Activated naive CD8-positive, alpha-beta T cell treated with anti-CD3 and anti-CD28 coated beads, Interleukin-2, amount 50 U/mL, for 24 hours (primary cell): ENCODE data around the gene CTSK.
"Not testable (repeated sequence)": the region's sequence is repeated elsewhere in the genome, so short reads cannot be mapped to it uniquely, and the experiment has no call there.

Experiments used
- ATAC-seq: fragments of 150-1000 bp; cut with Tn5 transposase; one replicate; pipeline ENCODE4 v1.10.0; 2021
- DNase-seq: peaks from one replicate; pipeline ENCODE4 v3.0.0; 2021
- H3K27ac Mint-ChIP-seq: one replicate; pipeline ENCODE4 v1.8.0; 2021; ENCODE audit warnings: mild to moderate bottlenecking, mixed read lengths
- H3K27me3 Mint-ChIP-seq: one replicate; pipeline ENCODE4 v1.8.0; 2021; ENCODE audit warnings: mixed read lengths
- H3K36me3 Mint-ChIP-seq: one replicate; pipeline ENCODE4 v1.8.0; 2021; ENCODE audit warnings: low read depth, mixed read lengths
- H3K4me1 Mint-ChIP-seq: one replicate; pipeline ENCODE4 v1.8.0; 2021; ENCODE audit warnings: mixed read lengths
- H3K4me3 Mint-ChIP-seq: one replicate; pipeline ENCODE4 v1.8.0; 2021; ENCODE audit warnings: mild to moderate bottlenecking, moderate library complexity, mixed read lengths
- H3K9me3 Mint-ChIP-seq: one replicate; pipeline ENCODE4 v1.8.0; 2021; ENCODE audit warnings: mixed read lengths

The CTSK gene

GRCh38 chr1:150820730-150821512 lies 12.9 kb upstream of the CTSK start:
- ATAC-seq (peak; percentile 71), DNase-seq (no peak)
- Mint-ChIP-seq H3K4me3 (no peak overlapping the region), H3K27me3 (no peaks in the 10 kb centered on the region), H3K36me3 (peaks cover 28% of the 10 kb centered on the region), H3K9me3 (no peaks in the 10 kb centered on the region), H3K27ac (no peak overlapping the region), H3K4me1 (peaks cover 9% of the 10 kb centered on the region)

- H3K4me1 Mint-ChIP-seq: peaks cover 3% of the 10 kb centered on the region
- no peak overlapping the region for H3K4me3 Mint-ChIP-seq
- DNase-seq (no peak), ATAC-seq (no peak)
- H3K27ac Mint-ChIP-seq: no peak overlapping the region
- peaks cover 22% of the 10 kb centered on the region for H3K36me3 Mint-ChIP-seq
- no peaks in the 10 kb centered on the region for H3K27me3 Mint-ChIP-seq
- H3K9me3 Mint-ChIP-seq: no peaks in the 10 kb centered on the region
Observed at GRCh38 chr1:150815871-150816270, 7.8 kb upstream of the CTSK start.

DNA sequence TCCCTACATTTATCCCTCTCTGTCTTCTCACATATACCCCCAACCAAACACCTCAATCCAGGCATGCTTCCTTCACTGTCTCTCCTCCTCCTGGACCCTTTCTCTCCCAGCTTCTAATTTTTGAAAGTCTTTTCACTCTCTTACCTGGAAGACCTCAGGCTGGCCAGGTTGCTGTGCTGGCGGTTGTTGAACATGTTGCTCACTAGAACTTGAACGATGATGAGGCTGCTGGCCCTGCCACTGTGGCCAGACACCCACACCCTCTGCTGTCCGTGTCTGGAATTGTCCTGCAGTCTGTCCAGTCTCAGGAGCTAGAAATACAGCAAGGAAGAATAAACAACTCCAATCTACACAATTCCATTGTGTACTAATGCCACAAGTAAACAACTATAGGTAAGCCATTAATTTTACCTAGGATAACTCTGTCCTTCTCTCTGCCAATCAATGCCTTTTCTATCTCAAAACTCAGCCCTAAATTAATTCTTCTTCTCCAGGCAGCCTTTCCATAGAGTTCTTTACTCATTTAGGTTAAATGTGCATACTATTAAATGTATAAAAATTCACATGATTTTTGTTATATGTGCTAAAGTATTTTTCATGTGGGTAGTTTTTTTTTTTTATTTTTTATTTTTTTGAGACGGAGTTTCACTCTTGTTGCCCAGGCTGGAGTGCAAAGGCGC lies 5.1 kb upstream of the CTSK start:
- no peaks in the 10 kb centered on the region for H3K9me3 Mint-ChIP-seq

DNA sequence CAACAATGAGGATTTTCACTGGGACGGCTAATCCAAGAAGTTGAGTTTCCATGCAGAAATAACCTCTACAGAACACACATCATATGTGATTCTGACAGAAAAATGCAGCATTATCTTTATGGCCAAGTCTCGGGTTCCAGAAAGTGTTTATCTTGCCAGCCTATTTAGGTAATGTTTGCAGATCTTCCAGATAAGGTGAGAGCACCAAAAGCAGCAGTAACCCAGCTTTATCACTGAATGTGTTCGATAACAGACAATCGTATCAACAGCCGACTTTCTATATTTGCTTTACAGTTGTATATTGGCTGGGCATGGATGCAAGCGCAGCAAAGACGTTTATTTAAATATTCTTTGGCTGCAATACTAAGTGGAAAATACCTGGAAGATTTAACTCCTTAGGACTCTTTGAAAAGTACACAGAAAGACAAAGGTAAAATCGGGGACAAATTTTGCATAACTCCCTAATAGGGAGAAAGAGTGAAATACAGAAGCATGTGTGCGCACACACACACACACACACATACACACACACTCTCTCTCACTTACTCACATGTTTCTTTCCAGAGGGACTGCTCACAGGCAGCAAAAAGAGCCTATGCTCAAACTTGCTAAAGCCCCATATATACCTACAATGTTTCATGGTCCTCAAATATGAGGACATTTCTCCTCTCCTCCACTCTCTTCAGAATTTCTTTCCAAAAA lies 3.0 kb upstream of the CTSK start:
- Mint-ChIP-seq H3K27me3 (no peaks in the 10 kb centered on the region), H3K4me3 (no peak overlapping the region), H3K9me3 (no peaks in the 10 kb centered on the region), H3K36me3 (peaks cover 11% of the 10 kb centered on the region), H3K4me1 (peaks cover 13% of the 10 kb centered on the region), H3K27ac (no peak overlapping the region)
- ATAC-seq: no peak
- no peak for DNase-seq

More for the DNA sequence above, 5.1 kb upstream of the CTSK start:
- peak; percentile 8 for DNase-seq
- Mint-ChIP-seq H3K27ac (no peak overlapping the region), H3K4me3 (no peak overlapping the region), H3K27me3 (no peaks in the 10 kb centered on the region), H3K4me1 (peaks cover 1% of the 10 kb centered on the region), H3K36me3 (peaks cover 18% of the 10 kb centered on the region)
- no peak for ATAC-seq

GRCh38 chr1:150809651-150810050 lies 1.6 kb upstream of the CTSK start:
- no peak overlapping the region for H3K27ac Mint-ChIP-seq

DNA sequence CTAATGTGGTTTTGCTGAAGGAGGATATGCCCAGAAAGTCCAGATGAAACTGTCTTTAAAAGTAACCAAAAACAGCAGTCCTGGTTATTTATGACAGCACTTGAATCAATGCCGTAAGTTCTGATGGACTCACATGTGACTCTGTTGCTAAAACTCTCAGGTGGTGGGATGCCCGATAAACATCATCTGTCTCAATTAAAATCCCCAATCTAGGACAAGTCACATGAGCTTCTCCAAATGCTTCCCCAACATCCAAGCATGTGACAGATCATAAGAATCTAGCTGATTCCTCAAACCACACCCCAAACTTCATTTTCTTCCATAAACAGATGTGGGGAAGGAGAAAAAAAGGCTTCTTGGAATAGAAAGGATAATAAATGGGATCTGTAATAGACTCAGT lies 786 bp upstream of the CTSK start:
- Mint-ChIP-seq H3K27ac (no peak overlapping the region), H3K36me3 (peaks cover 2% of the 10 kb centered on the region), H3K4me3 (no peak overlapping the region), H3K9me3 (no peaks in the 10 kb centered on the region), H3K27me3 (no peaks in the 10 kb centered on the region), H3K4me1 (peaks cover 13% of the 10 kb centered on the region)
- DNase-seq (no peak), ATAC-seq (no peak)

More at GRCh38 chr1:150809651-150810050, 1.6 kb upstream of the CTSK start:
- Mint-ChIP-seq H3K4me1 (peaks cover 13% of the 10 kb centered on the region), H3K9me3 (no peaks in the 10 kb centered on the region), H3K27me3 (no peaks in the 10 kb centered on the region), H3K4me3 (no peak overlapping the region), H3K36me3 (peaks cover 8% of the 10 kb centered on the region)
- no peak for DNase-seq
- ATAC-seq: no peak

DNA sequence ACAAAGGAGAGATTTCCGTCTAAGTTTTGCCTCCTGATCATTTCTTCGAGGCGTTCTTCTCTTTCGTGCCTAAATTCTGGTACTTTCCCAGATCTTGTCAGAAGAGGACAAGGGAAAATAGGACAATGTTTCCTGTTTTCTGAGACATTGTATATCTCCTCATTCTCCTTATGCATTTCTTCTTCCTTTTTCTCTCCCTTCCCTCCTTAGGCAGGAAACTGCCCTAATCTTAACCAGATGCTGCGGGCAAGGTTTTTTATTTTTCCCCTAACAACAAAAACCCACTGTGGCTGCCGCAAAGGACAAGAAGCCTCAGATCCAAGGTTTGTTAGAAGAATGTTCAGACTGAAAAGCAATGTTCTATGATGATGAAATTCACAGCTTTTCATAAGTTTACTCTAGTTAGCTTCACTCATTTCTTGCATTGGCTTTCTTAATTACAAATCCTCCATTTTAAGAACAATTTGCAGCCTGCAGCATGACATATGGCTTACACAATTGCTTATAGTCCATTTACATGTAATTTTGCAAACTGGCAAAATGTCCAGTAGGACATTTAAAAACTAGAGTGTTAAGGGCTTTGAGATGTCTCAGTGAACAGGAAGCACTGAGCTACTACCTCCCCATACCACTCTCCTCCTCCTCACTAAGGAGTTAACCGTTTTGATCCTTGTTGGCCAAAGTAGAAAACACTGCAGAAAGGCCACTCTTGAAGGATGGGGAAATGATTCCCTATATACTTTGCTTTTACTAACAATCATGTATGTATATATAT lies 624 bp downstream of the CTSK start:
- no peak overlapping the region for H3K27ac Mint-ChIP-seq
- DNase-seq (no peak), ATAC-seq (no peak)
- no peaks in the 10 kb centered on the region for H3K27me3 Mint-ChIP-seq
- no peaks in the 10 kb centered on the region for H3K36me3 Mint-ChIP-seq
- peak overlapping the region; percentile 21 for H3K4me3 Mint-ChIP-seq
- no peaks in the 10 kb centered on the region for H3K9me3 Mint-ChIP-seq
- peaks cover 13% of the 10 kb centered on the region for H3K4me1 Mint-ChIP-seq

GRCh38 chr1:150805899-150806298 lies 2.2 kb downstream of the CTSK start:
- ATAC-seq (no peak), DNase-seq (no peak)
- Mint-ChIP-seq H3K4me3 (no peak overlapping the region), H3K27me3 (no peaks in the 10 kb centered on the region), H3K4me1 (peaks cover 13% of the 10 kb centered on the region), H3K36me3 (no peaks in the 10 kb centered on the region), H3K27ac (no peak overlapping the region), H3K9me3 (no peaks in the 10 kb centered on the region)

DNA sequence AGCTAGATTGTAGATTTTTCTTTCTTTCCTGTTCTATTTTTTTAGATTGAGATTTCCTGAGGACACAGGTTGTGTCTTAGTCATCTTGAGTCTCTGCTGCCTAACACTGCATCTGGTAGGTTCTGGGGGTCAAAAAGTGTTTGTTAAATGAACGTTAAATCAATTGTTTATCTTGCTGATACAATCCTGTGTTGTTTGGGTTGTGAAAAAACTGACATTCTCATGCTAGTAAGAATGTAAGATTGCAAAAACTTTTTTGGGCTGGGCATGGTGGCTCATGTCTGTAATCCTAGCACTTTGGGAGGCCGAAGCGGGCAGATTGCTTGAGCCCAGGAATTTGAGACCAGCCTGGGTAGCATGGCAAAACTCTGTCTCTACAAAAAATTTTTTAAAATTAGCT lies 3.4 kb downstream of the CTSK start:
- DNase-seq (no peak), ATAC-seq (no peak)
- H3K9me3 Mint-ChIP-seq: no peaks in the 10 kb centered on the region
- no peaks in the 10 kb centered on the region for H3K27me3 Mint-ChIP-seq
- H3K4me1 Mint-ChIP-seq: peaks cover 13% of the 10 kb centered on the region
- no peak overlapping the region for H3K27ac Mint-ChIP-seq
- H3K36me3 Mint-ChIP-seq: no peaks in the 10 kb centered on the region
- no peak overlapping the region for H3K4me3 Mint-ChIP-seq

DNA sequence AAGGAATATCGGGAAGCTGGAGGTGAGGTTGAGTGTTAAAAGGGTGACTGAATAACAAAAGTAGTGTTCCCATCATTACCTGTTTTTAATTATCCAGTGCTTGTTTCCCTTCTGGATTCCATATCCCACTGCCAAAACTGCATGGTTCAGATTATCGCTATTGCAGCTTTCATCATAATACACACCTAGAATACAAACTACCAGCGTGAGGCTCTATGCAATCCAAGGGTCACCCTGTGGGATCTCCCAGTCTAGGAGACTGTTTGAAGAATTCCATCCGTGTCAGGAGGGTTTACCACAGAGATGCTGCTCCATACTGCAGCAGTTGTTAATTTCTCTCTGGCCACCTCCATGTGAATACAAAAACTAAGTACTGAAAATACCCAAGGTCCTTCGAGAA lies 9.0 kb downstream of the CTSK start:
- DNase-seq (no peak), ATAC-seq (no peak)
- no peaks in the 10 kb centered on the region for H3K4me1 Mint-ChIP-seq
- H3K36me3 Mint-ChIP-seq: peaks cover 6% of the 10 kb centered on the region
- H3K27ac Mint-ChIP-seq: no peak overlapping the region
- no peaks in the 10 kb centered on the region for H3K27me3 Mint-ChIP-seq
- H3K9me3 Mint-ChIP-seq: no peaks in the 10 kb centered on the region
- H3K4me3 Mint-ChIP-seq: no peak overlapping the region

DNA sequence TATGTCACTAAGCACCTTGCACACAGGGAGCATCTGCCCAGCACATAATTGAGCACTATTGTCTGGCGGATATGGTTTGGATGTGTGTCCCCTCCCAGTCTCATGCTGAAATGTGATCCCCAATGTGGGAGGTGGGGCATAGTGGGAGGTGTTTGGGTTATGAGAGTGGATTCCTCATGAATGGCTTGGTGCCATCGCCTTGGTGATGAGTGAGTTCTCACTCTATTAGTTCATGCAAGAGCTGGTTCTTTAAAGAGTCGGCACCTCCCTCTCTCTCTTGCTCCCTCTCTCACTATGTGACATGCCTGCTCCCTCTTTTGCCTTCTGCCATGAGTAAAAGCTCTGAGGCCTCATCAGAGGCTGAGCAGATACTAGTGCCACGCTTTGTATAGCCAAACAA lies 9.5 kb downstream of the CTSK start:
- DNase-seq (no peak), ATAC-seq (no peak)
- Mint-ChIP-seq H3K4me3 (no peak overlapping the region), H3K4me1 (no peaks in the 10 kb centered on the region), H3K36me3 (peaks cover 6% of the 10 kb centered on the region), H3K27ac (no peak overlapping the region), H3K9me3 (no peaks in the 10 kb centered on the region), H3K27me3 (no peaks in the 10 kb centered on the region)

DNA sequence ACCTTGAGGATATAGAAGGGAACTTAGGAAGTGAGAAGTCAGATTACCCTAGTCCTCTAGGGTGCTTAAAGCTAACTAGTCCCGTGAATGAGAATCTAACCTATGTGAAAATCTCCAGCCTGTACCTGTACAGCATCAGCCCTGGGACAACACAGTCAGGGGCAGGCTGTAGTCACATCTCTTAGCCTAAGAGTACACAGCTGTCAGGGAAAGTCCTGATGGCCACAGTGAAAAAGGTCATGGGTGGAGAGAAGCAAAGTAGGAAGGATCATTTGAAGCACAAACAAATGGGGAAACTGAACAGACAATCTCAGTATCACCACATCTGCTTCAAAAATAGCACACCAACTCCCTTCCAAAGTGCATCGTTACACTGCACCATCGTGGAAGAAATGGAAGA lies 11.7 kb downstream of the CTSK start:
- Mint-ChIP-seq H3K27me3 (no peaks in the 10 kb centered on the region), H3K4me1 (no peaks in the 10 kb centered on the region)

DNA sequence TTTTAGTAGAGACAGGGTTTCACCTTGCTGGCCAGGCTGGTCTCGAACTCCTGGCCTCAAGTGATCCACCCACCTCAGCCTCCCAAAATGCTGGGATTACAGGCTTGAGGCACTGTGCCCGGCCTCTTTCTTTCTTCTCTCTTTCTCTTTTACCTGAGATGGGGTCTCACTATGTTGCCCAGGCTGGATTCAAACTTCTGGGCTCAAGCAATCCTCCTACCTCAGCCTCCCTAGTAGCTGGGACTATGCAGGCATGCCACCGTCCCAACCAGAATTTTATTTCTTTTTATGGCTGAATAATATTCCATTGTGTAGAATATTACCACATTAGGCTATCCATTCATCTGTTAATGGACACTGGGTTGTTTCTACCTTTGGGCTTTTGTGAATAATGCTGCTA lies 14.3 kb downstream of the CTSK start:
- H3K9me3 Mint-ChIP-seq, H3K4me3 Mint-ChIP-seq, DNase-seq, H3K36me3 Mint-ChIP-seq, H3K27me3 Mint-ChIP-seq, H3K4me1 Mint-ChIP-seq, ATAC-seq, H3K27ac Mint-ChIP-seq: not testable (repeated sequence)

More for the DNA sequence above, 11.7 kb downstream of the CTSK start:
- H3K4me3 Mint-ChIP-seq: no peak overlapping the region
- H3K9me3 Mint-ChIP-seq: no peaks in the 10 kb centered on the region
- no peak for DNase-seq
- no peak overlapping the region for H3K27ac Mint-ChIP-seq
- peaks cover 6% of the 10 kb centered on the region for H3K36me3 Mint-ChIP-seq
- ATAC-seq: no peak

GRCh38 chr1:150793221-150793620 lies 14.8 kb downstream of the CTSK start:
- H3K9me3 Mint-ChIP-seq: no peaks in the 10 kb centered on the region
- H3K27me3 Mint-ChIP-seq: no peaks in the 10 kb centered on the region
- no peaks in the 10 kb centered on the region for H3K4me1 Mint-ChIP-seq
- peaks cover 6% of the 10 kb centered on the region for H3K36me3 Mint-ChIP-seq
- H3K27ac Mint-ChIP-seq: no peak overlapping the region
- DNase-seq: no peak
- no peak for ATAC-seq
- H3K4me3 Mint-ChIP-seq: no peak overlapping the region
